Body of pancreas (tissue), 4 donors: Measurements from ENCODE around the gene CEP55. TPM values are rescaled to one million over a fixed set of nuclear protein-coding genes. Genes with fewer than 3 reads are reported as not detected.
"Not testable (repeated sequence)": the region's sequence is repeated elsewhere in the genome, so short reads cannot be mapped to it uniquely, and the experiment has no call there.

Source experiments
- ATAC-seq: fragments of 150-250 bp; one replicate; pipeline ENCODE4 v1.9.1; 2016
- DNase-seq, 4 donors: peaks; one replicate each; pipeline ENCODE4 v3.0.0-alpha.2; 2019
- H3K27ac ChIP-seq, 4 donors: fragments of 200-600 bp; sonication (generic); 1 replicate in 3 of 4; 2 replicates in 1 of 4; pipeline versions ENCODE4 v1.5.1 to v1.6.1; 2016 to 2019; ENCODE audit warnings: mild to moderate bottlenecking in 1 of 4, mixed read lengths in 1 of 4, moderate library complexity in 1 of 4
- H3K27me3 ChIP-seq, 2 donors: fragments of 200-600 bp; sonication (generic); one replicate each; pipeline ENCODE4 v1.6.0; 2016; ENCODE audit warnings: mild to moderate bottlenecking in 1 of 2
- H3K36me3 ChIP-seq, 2 donors: fragments of 200-600 bp; sonication (generic); replicated peaks in 1 of 2; 2 replicates each; pipeline ENCODE4 v1.5.1; 2016; ENCODE audit warnings: low read depth in 2 of 2; ENCODE audit not compliant: insufficient read depth in 1 of 2
- H3K4me1 ChIP-seq: fragments of 200-600 bp; sonication (generic); one replicate; pipeline ENCODE4 v1.6.0; 2016
- H3K4me3 ChIP-seq, 2 donors: fragments of 200-600 bp; sonication (generic); 1 replicate in 1 of 2; 2 replicates in 1 of 2; pipeline ENCODE4 v1.5.1; 2016 to 2019
- H3K9me3 ChIP-seq, 3 donors: fragments of 200-600 bp; sonication (generic); 1 replicate in 2 of 3; 2 replicates in 1 of 3; pipeline ENCODE4 v1.5.1; 2016
- POLR2A ChIP-seq, 3 donors: fragments of 450-650 bp; IDR thresholded peaks; one replicate each; pipeline ENCODE4 v1.6.1; 2016; ENCODE audit warnings: antibody characterized with exemption in 3 of 3, mild to moderate bottlenecking in 2 of 3
- WGBS, 2 donors: methylation state at CpG; one replicate each; pipeline ENCODE4 v1.1.5; 2017; 5-methylcytosine and 5-hydroxymethylcytosine counted together
- intact Hi-C: fragments of 100-400 bp; cut with DNase I; formaldehyde crosslinking; loops from one replicate; pipeline ENCODE4 v1.15.1; 2023
- total RNA-seq, 2 donors: library from RNA; depleted of rRNA; stranded (reverse); fragments of >200 nt; gene quantifications; one replicate each; pipeline ENCODE4 v1.1.0, GENCODE V29; 2016
- TF ChIP-seq, protein P1 (sequence below), 7 experiments: fragments of 450-650 bp in 4 of 7; fragments of 200-600 bp in 3 of 7; sonication (generic) in 3 of 7; IDR thresholded peaks; one replicate each; pipeline ENCODE4 v1.5.1; 2016 to 2019; ENCODE audit warnings: antibody characterized with exemption in 7 of 7

CEP55 gene
- total RNA-seq, 2 donors from 2014 or later = not detected

DNA sequence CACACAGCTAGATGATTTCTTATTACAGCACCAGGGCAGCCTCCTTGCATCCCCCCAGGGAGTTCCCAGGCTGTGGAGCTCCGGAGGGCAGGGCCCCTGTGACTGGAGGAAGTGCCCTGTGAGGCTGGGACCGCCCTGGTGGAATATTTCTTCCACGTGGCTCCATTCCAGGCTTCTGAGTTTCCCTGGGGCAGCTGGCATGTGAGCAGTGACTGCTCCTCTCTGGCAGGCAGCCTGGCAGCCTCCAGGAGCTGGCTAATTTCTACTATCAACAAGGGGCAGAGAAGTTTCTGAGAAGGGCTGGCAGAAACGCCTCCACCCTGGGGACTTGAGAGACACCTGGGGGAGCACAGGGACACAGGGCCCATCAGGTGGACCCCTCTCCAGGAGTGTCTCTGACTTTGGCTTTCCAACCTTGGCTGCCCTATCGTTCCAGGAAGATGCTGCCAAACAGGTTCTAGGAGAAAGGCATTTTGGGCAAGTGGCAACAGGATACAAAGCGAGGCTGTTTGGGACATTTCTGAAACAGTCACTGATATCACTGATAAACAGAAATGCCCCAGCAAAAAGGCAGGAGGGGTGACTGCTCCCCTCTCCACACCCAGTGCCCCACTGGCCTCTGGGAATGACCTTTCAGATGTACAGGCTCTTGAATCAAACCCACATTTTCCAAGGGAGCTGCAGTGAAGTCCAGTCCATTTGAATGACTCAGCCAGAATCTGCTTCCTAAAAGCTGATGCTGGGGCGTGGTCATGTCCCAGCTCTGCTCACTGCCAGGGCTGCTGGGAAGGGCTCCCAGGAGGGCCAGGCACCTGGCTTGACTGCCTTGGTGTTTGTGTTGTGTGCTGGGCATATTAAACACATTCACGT, 30.4 kb upstream of the CEP55 start:
- H3K4me3 ChIP-seq = no peak overlapping the region
- TF ChIP-seq, protein P1, sequence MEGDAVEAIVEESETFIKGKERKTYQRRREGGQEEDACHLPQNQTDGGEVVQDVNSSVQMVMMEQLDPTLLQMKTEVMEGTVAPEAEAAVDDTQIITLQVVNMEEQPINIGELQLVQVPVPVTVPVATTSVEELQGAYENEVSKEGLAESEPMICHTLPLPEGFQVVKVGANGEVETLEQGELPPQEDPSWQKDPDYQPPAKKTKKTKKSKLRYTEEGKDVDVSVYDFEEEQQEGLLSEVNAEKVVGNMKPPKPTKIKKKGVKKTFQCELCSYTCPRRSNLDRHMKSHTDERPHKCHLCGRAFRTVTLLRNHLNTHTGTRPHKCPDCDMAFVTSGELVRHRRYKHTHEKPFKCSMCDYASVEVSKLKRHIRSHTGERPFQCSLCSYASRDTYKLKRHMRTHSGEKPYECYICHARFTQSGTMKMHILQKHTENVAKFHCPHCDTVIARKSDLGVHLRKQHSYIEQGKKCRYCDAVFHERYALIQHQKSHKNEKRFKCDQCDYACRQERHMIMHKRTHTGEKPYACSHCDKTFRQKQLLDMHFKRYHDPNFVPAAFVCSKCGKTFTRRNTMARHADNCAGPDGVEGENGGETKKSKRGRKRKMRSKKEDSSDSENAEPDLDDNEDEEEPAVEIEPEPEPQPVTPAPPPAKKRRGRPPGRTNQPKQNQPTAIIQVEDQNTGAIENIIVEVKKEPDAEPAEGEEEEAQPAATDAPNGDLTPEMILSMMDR (IDR thresholded peaks at IDR 0.05) = no peak
- peak; percentile 22 to 63 (median 42) for TF ChIP-seq POLR2A (IDR thresholded peaks at IDR 0.05)
- intact Hi-C loops = no loop called here
- 3 to 30% methylated on average over 4 to 8 of the region's 8 CpGs for WGBS, 2 donors
- no peaks in the 10 kb centered on the region for H3K9me3 ChIP-seq
- ATAC-seq (peak; percentile 85), DNase-seq (peak; percentile 72 to 86 (median 84))
- H3K4me1 ChIP-seq = peaks cover 19% of the 10 kb centered on the region
- no peaks in the 10 kb centered on the region for H3K36me3 ChIP-seq
- H3K27ac ChIP-seq = peak overlapping the region; percentile 80 to 90 (median 86)
- H3K27me3 ChIP-seq = no peaks in the 10 kb centered on the region

DNA sequence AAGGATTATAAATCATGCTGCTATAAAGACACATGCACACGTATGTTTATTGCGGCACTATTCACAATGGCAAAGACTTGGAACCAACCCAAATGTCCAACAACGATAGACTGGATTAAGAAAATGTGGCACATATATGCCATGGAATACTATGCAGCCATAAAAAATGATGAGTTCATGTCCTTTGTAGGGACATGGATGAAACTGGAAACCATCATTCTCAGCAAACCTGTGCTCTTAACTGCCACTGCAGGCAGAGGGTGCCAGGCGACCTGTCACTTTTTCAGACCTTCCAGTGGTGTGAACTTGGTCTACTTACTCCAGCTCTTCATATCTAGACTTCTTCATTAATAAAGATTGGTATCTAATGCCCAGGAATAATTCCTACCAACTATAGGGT, 28.8 kb upstream of the CEP55 start:
- H3K9me3 ChIP-seq, H3K4me3 ChIP-seq, DNase-seq, H3K36me3 ChIP-seq, intact Hi-C loops, H3K27me3 ChIP-seq, ATAC-seq: not testable (repeated sequence)
- peak overlapping the region in 3 of 4 donors; percentile 26 to 34 (median 29) for H3K27ac ChIP-seq
- H3K4me1 ChIP-seq = peaks cover 19% of the 10 kb centered on the region
- WGBS, 2 donors = 80 to 82% methylated on average over 2 to 4 of the region's 4 CpGs

DNA sequence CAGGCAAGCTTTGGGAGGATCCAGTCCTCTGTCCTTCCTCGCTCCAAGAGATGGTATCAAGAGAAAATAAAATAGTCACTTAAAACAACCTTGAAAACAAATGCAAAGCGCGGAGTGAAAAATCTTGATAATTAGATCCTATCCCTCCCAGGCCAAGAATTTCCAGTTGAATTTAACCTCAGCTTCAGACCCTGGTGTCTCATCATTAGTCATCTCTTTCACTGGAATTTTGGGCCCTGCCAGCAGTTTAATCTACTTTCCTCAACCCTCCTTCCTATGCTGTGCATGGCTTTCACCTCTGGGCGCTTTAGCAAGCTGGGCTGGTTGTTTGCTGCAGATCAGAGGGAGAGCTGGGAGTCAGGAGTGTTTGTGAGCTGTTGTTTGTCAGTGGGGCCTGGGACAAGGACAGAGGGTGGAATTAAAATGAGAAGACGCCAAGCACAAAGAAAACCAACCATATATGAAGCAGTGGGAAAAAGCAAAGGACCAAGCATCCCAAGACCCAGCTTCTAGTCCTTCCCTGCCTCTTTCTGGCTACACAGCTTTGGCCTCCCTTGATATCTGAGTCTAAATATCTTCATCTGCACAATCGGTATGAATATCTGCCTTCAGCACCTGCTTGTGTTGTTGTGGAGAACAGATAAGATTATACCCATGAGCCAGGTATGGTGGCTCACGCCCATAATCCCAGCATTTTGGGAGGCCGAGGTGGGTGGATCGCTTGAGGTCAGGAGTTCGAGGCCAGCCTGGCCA, 27.8 kb upstream of the CEP55 start:
- H3K4me1 ChIP-seq = peaks cover 19% of the 10 kb centered on the region
- intact Hi-C loops = no loop called here
- H3K27me3 ChIP-seq = no peaks in the 10 kb centered on the region
- WGBS, 2 donors = 73 to 85% methylated on average over 8 to 10 of the region's 10 CpGs
- DNase-seq (peak in 1 of 4 donors; percentile 17), ATAC-seq (no peak)
- H3K27ac ChIP-seq = peak overlapping the region in 3 of 4 donors; percentile 26 to 34 (median 29)
- H3K4me3 ChIP-seq = no peak overlapping the region
- H3K36me3 ChIP-seq = no peaks in the 10 kb centered on the region
- TF ChIP-seq POLR2A (IDR thresholded peaks at IDR 0.05) = no peak
- TF ChIP-seq, protein P1 (IDR thresholded peaks at IDR 0.05) = no peak
- no peaks in the 10 kb centered on the region for H3K9me3 ChIP-seq

DNA sequence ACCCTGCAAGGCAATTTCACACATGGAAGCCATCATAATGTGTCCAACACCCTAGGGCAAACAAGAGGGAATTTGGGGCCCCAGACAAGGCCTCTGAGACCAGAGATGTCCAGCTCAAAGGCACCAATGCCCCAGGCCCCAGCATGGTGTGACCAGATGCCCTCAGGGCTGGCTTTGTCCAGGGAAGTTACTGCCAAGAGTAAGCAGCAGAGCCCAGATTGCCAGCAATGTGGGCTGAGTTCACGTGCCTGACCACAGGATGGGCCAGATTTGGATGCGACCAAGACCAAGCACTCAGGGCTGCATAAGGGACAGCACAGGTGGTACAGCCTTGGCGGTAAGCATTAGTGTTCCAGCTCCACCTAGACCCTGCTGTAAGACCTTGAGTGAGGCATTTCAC, 27.0 kb upstream of the CEP55 start:
- no peaks in the 10 kb centered on the region for H3K9me3 ChIP-seq
- intact Hi-C loops = no loop called here
- DNase-seq (no peak), ATAC-seq (no peak)
- H3K4me1 ChIP-seq = peaks cover 19% of the 10 kb centered on the region
- no peaks in the 10 kb centered on the region for H3K27me3 ChIP-seq
- H3K36me3 ChIP-seq = no peaks in the 10 kb centered on the region
- no peak for TF ChIP-seq POLR2A (IDR thresholded peaks at IDR 0.05)
- TF ChIP-seq, protein P1 (IDR thresholded peaks at IDR 0.05) = no peak
- H3K4me3 ChIP-seq = no peak overlapping the region
- 97 to 100% methylated on average over 2 to 3 of the region's 3 CpGs for WGBS, 2 donors
- H3K27ac ChIP-seq = peak overlapping the region in 2 of 4 donors; percentile 34 to 47

DNA sequence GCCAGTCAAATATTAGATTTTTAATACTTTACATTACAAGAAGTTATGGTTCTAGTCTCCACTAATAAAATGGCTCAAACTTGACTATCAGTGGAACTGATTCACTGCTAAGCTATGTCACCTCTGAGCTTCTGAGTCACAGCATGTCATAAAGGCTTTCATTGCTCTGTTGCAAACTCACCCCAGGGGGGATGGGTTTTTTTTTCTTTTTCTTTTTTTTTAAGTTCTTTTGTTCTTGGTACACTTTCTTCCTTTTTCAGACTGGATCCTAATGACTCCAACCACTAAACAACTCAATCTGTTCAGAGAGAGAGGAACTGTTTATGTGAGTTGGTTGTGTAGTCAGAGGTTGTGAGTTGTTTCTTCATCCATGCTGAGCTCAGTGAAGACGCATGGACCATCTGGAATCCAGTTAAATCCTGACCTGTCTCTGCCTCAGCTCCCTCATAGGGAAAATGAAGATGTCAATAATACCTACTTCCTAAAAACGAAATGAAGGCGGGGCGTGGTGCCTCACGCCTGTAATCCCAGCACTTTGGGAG, 25.2 kb upstream of the CEP55 start:
- intact Hi-C loops = no loop called here
- no peaks in the 10 kb centered on the region for H3K9me3 ChIP-seq
- TF ChIP-seq, protein P1 (IDR thresholded peaks at IDR 0.05) = no peak
- no peak for TF ChIP-seq POLR2A (IDR thresholded peaks at IDR 0.05)
- ATAC-seq (peak; percentile 45), DNase-seq (peak in 1 of 4 donors; percentile 33)
- H3K27ac ChIP-seq = peak overlapping the region in 3 of 4 donors; percentile 47 to 69 (median 49)
- H3K36me3 ChIP-seq = no peaks in the 10 kb centered on the region
- WGBS, 2 donors = 79 to 83% methylated on average over 5 of the region's 5 CpGs
- H3K4me3 ChIP-seq = no peak overlapping the region
- H3K4me1 ChIP-seq = peaks cover 12% of the 10 kb centered on the region
- H3K27me3 ChIP-seq = no peaks in the 10 kb centered on the region
